22Rv1 (cell line): Measurements from ENCODE around the gene MSH6.

Source experiments
- H3K27ac ChIP-seq: fragments of 450-650 bp; 2 replicates; pipeline ENCODE4 v1.5.1; 2017
- CTCF ChIP-seq: fragments of 450-650 bp; IDR thresholded peaks from 2 replicates; pipeline ENCODE4 v1.5.1; 2017; ENCODE audit warnings: mild to moderate bottlenecking
- ZFX ChIP-seq: fragments of 450-650 bp; IDR thresholded peaks from 2 replicates; pipeline ENCODE4 v1.6.1; 2017; ENCODE audit warnings: antibody characterized with exemption, borderline replicate concordance

Gene MSH6

GRCh38 chr2:47803770-47804169, 20.8 kb downstream of the MSH6 start:
- no peak overlapping the region for H3K27ac ChIP-seq
- TF ChIP-seq ZFX = no peak
- TF ChIP-seq CTCF = no peak

- no peak overlapping the region for H3K27ac ChIP-seq
- TF ChIP-seq CTCF (no peak), ZFX (no peak)
These were observed 22.9 kb downstream of the MSH6 start for GRCh38 chr2:47805850-47806249.

- H3K27ac ChIP-seq = no peak overlapping the region
- TF ChIP-seq ZFX (no peak), CTCF (no peak)
These were observed 25.7 kb downstream of the MSH6 start for GRCh38 chr2:47808614-47809013.

- no peak for TF ChIP-seq ZFX
- no peak for TF ChIP-seq CTCF
- no peak overlapping the region for H3K27ac ChIP-seq
These were observed 27.0 kb downstream of the MSH6 start for GRCh38 chr2:47809903-47810302.

GRCh38 chr2:47810850-47811249, 27.9 kb downstream of the MSH6 start:
- TF ChIP-seq ZFX = no peak
- no peak for TF ChIP-seq CTCF
- no peak overlapping the region for H3K27ac ChIP-seq

GRCh38 chr2:47811668-47812067, 28.7 kb downstream of the MSH6 start:
- H3K27ac ChIP-seq = no peak overlapping the region
- TF ChIP-seq ZFX (no peak), CTCF (no peak)

GRCh38 chr2:47815764-47816163, 32.8 kb downstream of the MSH6 start:
- H3K27ac ChIP-seq = no peak overlapping the region
- TF ChIP-seq ZFX (no peak), CTCF (no peak)
